ENCODE results near the gene OCSTAMP.

Gene OCSTAMP

DNA sequence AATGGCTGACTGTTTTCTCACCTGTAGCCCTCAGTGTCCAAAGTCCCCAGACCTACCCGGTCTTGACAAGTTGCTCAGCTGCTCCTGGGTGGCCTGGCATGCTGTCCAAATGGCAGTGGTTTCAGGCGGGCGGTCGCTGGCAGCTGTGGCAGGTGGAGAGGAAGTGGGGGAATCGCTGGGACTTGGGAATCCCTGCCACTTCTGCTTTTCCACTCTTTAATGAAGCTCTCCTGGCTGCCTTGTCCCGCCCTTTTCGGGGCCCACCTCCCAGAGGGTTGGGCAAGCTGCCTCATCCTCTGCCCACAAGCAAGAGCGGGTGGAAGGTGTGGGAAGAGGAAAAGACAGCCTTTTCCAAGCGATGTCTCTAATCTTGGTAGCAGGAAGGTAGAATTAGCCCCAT is at the start of gene OCSTAMP:
OCSTAMP (minus strand) TSS at position 194 of the 400 bp plus-strand sequence; CDS start at position 100, 94 bp downstream.
- DNase-seq (ENCODE audit: low read depth), result no peak
- TF ChIP-seq, protein P1, sequence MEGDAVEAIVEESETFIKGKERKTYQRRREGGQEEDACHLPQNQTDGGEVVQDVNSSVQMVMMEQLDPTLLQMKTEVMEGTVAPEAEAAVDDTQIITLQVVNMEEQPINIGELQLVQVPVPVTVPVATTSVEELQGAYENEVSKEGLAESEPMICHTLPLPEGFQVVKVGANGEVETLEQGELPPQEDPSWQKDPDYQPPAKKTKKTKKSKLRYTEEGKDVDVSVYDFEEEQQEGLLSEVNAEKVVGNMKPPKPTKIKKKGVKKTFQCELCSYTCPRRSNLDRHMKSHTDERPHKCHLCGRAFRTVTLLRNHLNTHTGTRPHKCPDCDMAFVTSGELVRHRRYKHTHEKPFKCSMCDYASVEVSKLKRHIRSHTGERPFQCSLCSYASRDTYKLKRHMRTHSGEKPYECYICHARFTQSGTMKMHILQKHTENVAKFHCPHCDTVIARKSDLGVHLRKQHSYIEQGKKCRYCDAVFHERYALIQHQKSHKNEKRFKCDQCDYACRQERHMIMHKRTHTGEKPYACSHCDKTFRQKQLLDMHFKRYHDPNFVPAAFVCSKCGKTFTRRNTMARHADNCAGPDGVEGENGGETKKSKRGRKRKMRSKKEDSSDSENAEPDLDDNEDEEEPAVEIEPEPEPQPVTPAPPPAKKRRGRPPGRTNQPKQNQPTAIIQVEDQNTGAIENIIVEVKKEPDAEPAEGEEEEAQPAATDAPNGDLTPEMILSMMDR (IDR thresholded peaks at IDR 0.05; ENCODE audit: low read depth, low read length, missing control alignments), result no peak
- H3K4me3 ChIP-seq (ENCODE audit: low read depth, low read length), result no peak within 1 kb of the TSS

- TF ChIP-seq, protein P1 (IDR thresholded peaks at IDR 0.05; ENCODE audit: low read depth, low read length, missing control alignments), result no peak
- no peak overlapping the region for H3K4me3 ChIP-seq (ENCODE audit: low read depth, low read length)
- no peak for DNase-seq (ENCODE audit: low read depth)
Observed at GRCh38 chr20:46599227-46599987, 49.0 kb upstream of the OCSTAMP start.

DNA sequence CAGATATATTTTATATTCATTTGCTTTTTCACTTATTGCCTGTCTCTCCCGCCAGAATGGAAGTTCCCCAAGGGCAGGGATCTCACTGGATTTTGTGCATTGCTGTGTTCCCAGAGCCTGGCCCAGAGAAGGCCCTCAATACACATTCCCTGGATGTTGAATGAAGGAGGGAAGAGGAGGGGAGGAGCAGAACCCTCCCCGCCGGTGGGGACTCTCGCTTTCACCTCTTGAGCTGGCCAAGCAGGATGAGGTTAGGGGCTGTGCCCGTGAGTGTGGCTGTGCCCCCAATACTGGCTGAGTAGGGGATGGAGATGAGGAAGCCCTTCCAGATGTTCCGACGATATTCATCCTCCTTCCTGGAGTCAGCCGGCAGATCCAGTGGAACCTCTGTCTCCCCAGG is 45.5 kb upstream of the OCSTAMP start:
- H3K4me3 ChIP-seq (ENCODE audit: low read depth, low read length), result no peak overlapping the region
- TF ChIP-seq, protein P1 (IDR thresholded peaks at IDR 0.05; ENCODE audit: low read depth, low read length, missing control alignments), result no peak
- no peak for DNase-seq (ENCODE audit: low read depth)

GRCh38 chr20:46594725-46595124 is 44.3 kb upstream of the OCSTAMP start:
- TF ChIP-seq, protein P1 (IDR thresholded peaks at IDR 0.05; ENCODE audit: low read depth, low read length, missing control alignments), result no peak
- no peak for DNase-seq (ENCODE audit: low read depth)
- H3K4me3 ChIP-seq (ENCODE audit: low read depth, low read length), result no peak overlapping the region

DNA sequence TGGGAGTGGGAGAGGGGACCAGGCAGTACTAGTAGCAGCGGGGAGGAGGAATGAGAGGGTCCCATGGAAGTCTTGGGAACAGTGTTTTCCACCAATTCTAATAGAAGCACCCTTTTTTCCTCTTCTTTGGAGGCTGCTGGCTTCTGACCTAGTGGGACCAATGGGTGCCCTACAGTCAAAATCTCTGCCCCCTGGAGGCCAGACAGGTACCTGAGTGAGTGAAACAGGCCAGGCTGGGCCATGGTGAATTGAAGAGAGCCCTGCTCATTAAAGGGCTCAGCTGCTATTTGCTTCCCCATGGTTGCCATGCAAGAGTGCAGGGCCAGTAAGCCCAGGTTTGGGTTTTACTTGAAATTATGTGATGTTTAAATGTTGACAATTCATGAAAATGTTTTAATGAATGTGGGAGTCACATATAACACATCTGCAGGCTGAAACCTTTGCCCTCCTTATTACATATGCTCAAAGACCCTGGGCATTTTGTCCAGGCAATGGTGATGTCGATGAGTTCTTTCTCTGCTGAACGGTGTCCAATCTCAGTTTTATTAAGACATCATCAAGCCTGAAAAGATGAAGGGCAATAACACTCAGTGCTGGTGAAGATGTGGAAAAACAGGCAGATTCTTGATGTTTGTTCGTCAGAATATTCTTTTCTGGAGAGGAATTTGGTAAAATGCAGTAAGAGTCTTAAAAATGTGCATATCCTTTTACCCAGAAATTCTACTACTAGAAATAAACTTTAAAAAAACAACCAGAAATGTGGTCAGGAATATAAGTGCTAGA is 42.3 kb upstream of the OCSTAMP start:
- TF ChIP-seq, protein P1 (IDR thresholded peaks at IDR 0.05; ENCODE audit: low read depth, low read length, missing control alignments), result peak; percentile 48
- no peak overlapping the region for H3K4me3 ChIP-seq (ENCODE audit: low read depth, low read length)
- DNase-seq (ENCODE audit: low read depth), result no peak

DNA sequence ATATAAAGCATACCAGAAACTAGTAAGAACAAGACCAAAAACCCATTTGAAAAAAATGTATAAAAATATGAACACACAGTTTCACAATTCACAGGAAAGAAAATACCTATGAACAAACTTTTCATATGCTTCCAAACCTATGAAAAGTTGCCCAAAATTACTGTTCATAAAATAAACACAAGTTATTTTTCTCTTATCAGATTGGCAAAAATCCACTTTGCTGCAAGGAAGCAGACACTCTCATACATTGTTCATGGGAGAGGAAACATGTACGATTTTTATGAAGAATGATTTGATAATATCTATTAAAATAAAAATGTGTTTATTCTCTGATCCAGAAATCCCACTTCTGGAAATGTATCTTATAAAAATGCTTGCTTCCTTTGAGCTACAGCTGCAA is 40.0 kb upstream of the OCSTAMP start:
- TF ChIP-seq, protein P1 (IDR thresholded peaks at IDR 0.05; ENCODE audit: low read depth, low read length, missing control alignments), result no peak

More for the DNA sequence above, 40.0 kb upstream of the OCSTAMP start:
- no peak for DNase-seq (ENCODE audit: low read depth)
- H3K4me3 ChIP-seq (ENCODE audit: low read depth, low read length), result no peak overlapping the region

Measured in GM12864 (cell line).